Activated CD4-positive, alpha-beta T cell treated with anti-CD3 and anti-CD28 coated beads, Interleukin-2, amount 50 U/mL, for 48 hours (primary cell): Measurements from ENCODE around the gene GMPR.
"Not testable (repeated sequence)": the region's sequence is repeated elsewhere in the genome, so short reads cannot be mapped to it uniquely, and the experiment has no call there.

Experiments
- DNase-seq, 2 experiments: peaks; one replicate each; pipeline ENCODE4 v3.0.0-alpha.2; 2020

GMPR gene

DNA sequence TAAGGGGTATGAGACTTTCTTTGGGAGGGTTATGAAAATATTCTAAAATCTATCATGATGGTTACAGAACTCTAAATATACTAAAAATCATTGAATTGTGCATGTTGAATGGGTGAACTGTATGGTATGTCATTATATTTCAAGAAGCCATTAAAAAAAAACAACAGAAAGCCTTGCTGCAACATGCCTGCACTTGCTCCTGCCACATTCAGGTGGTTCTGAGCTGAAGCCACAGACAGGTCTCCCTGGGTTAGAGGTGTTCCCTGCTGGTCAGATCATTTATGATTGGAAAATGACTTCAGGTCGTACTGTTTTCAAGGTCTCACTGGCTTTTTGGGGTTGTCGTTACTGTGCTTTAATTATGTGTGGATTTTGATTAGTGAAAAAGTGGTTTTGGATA, 13.3 kb downstream of the GMPR start:
- no peak for DNase-seq

DNA sequence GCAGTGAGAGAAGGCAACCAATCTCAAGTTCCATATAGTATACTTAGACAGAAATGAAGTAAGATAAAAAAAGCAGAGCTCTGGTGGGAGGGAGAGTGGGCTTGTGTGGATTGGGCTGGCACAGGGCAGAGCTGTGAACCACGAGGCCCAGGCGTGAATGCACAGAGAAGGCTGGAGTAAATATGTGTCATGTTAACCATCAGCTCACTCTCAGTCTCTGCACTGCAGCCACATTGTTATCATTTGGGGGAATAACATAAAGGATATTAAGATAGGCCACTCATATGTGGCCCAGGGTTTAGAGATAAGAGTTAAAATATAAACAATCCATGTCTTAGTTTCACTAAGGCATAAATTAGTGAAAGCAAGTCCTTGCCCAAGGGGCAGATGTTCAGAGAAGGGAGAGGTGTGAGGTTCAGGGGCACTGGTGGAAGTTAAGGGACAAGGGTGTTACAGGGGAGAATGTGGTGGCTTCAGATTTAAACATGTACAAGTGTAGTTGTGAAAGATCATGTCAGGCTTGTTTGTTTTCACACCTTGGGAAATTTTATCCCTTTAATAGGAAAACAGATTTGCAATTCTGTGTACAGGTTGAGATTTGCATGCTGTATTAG, 14.4 kb downstream of the GMPR start:
- DNase-seq = no peak

GRCh38 chr6:16253399-16254144, 15.2 kb downstream of the GMPR start:
- no peak for DNase-seq

GRCh38 chr6:16254535-16254934, 16.1 kb downstream of the GMPR start:
- no peak for DNase-seq

DNA sequence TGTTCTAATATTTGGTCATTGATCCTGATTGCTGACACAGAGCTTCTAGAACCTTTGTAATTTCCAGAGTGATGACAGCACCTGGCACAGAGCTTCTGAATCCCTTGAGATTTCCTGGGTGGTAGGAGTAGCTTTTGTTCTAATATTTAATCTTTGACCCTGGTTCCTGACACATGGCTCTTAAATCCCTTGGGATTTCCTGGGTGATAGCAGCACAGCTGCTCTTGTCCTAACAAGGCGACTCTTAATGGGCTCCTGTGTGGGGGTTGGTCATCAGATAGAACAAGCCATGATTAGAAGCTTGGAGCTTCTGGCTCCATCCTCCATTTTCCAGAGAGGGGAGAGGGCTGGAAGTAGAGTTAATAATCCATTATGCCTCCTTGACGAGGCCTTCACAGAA, 18.4 kb downstream of the GMPR start:
- no peak for DNase-seq

- DNase-seq = no peak
These were observed 19.8 kb downstream of the GMPR start for GRCh38 chr6:16257999-16258708.

GRCh38 chr6:16258709-16259075, 20.3 kb downstream of the GMPR start:
- no peak for DNase-seq

GRCh38 chr6:16259604-16260003, 21.2 kb downstream of the GMPR start:
- not testable (repeated sequence) for DNase-seq

- not testable (repeated sequence) for DNase-seq
These were observed 22.2 kb downstream of the GMPR start for GRCh38 chr6:16260602-16261001.

- not testable (repeated sequence) for DNase-seq
These were observed 24.4 kb downstream of the GMPR start for GRCh38 chr6:16262773-16263172.

- not testable (repeated sequence) for DNase-seq
These were observed 25.2 kb downstream of the GMPR start for GRCh38 chr6:16263464-16264099.

DNA sequence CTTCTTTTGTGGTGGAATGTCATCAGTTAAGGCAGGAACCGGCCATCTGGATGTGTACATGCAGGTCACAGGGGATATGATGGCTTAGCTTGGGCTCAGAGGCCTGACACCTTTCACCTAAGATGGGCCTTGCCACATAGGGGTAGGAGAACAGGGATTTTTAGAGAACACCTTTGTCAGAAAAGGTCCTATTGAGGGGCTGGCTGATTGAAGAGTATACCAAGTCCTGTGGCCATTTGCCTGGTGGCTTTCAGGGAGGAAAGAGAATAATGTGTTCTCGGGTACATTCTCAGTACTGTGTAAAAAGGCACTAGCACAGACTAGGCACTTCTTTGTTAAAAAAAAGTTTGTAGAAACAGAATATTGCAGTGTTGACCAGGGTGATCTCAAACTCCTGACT, 26.4 kb downstream of the GMPR start:
- DNase-seq = no peak

DNA sequence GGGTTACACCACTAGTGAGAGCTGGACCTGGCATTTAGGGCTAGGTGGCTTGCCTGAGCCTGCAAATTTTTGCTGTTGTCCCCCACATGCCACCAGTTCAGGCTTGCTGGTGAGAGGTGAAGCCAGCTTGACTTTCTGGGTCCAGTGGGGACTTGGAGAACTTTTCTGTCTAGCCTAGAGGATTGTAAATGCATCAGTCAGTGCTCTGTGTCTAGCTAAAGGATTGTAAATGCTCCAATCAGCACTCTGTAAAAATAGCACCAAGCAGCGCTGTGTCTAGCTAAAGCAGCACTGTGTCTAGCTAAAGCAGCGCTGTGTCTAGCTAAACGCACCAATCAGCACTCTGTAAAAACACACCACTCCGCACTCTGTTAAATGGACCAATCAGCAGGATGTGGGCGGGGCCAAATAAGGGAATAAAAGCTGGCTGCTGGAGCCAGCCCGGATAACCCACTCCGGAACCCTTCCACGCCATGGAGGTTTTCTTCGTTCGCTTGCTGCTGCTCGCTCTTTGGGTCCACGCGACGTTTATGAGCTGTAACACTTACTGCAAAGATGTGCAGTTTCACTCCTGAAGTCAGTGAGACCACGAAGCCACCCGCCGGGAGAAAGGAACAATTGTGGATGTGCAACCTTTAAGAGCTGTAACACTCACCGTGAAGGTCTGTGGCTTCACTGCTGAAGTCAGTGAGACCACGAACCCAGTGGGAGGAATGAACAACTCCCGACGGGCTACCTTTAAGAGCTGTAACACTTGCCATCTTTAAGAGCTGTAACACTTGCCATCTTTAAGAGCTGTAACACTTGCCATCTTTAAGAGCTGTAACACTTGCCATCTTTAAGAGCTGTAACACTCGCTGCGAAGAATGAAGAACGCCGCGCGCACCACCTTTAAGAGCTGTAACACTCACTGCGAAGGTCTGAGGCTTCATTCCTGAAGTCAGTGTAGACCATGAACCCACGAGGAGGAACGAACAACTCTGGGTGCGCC, 27.3 kb downstream of the GMPR start:
- peak in 1 of 2 experiments; percentile 3 for DNase-seq

- DNase-seq = no peak
These were observed 29.3 kb downstream of the GMPR start for GRCh38 chr6:16267428-16268263.

- not testable (repeated sequence) for DNase-seq
These were observed 31.2 kb downstream of the GMPR start for GRCh38 chr6:16269442-16270070.

- no peak for DNase-seq
These were observed 31.9 kb downstream of the GMPR start for GRCh38 chr6:16270178-16270794.

- no peak for DNase-seq
These were observed 33.0 kb downstream of the GMPR start for GRCh38 chr6:16271428-16271827.

DNA sequence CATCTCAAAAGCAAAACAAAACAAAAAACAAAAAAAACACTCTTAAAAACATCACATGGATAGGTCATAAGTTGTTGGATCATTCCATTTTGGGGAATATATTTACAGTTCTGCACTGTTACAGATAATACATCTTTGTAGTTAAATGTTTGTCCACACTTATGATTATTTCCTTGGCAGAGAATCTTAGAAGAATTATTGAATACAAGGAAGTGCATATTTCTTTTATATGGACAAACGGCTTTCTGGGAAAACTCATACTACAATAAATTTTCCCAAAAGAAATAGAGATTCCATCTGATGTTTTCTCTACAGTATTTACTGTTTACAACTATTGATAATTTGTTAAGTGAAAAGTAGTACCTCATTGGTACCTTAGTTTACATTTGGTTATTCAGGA, 33.8 kb downstream of the GMPR start:
- DNase-seq = no peak

DNA sequence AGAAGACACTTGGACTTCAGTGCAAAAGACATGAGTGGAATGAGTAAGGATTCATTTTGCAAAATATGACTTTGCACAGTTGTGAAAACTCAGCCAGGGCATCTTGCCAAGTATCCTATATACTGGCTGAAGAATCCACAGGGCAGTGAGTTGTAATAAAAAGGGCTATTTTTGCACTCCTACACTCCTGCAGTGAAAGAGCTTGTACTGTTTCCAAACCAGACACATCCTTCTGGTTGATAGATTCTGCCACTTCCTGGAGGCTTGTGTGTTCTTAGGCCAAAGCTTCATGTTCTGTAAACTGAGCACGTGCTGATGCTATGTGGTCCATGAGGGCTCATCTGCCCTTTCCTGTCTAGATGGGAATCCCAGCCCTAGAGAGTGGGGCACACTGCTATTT, 34.9 kb downstream of the GMPR start:
- no peak for DNase-seq

DNA sequence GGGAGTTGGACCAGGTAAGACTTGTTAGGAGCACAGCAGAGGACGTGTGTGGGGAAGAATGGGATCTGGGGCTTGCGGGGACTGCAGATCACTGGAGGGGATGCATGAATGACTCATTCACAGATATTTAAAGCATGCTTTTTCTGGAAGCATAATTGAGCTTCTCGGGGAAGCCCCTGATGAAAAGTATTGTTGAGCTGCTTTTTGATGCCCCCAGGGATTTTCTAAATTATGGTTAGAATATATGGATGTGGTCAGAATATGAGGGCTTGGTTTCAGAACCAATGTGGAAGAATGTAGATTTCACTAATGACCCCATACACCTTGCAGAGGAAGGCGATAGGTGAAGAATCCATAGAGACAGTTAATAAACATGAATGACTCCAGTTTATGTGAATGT, 36.1 kb downstream of the GMPR start:
- DNase-seq = no peak
